Ureter (tissue), 1 donor: ENCODE results near the gene TP63. TPM values are rescaled to one million over a fixed set of nuclear protein-coding genes. Genes with fewer than 3 reads are reported as not detected.
"Not testable (repeated sequence)": the region's sequence is repeated elsewhere in the genome, so short reads cannot be mapped to it uniquely, and the experiment has no call there.

Experiments used
- DNase-seq: peaks from one replicate; pipeline ENCODE4 v3.0.0-alpha.2; 2020; ENCODE audit warnings: low spot score
- total RNA-seq: library from RNA; stranded (reverse); gene quantifications from one replicate; pipeline ENCODE4 v1.2.4, GENCODE V29; 2023
- donor health status: DM: yes; HTN: yes; CAD: no.

TP63 gene
- total RNA-seq, 1 donor from 2014 or later, result 133 TPM

- no peak for DNase-seq
Measured at GRCh38 chr3:189721873-189722665, 90.9 kb downstream of the TP63 start.

- no peak for DNase-seq
Measured at GRCh38 chr3:189724356-189724755, 93.2 kb downstream of the TP63 start.

GRCh38 chr3:189726277-189726676 is 95.1 kb downstream of the TP63 start:
- no peak for DNase-seq

GRCh38 chr3:189727158-189727557 is 96.0 kb downstream of the TP63 start:
- DNase-seq, result no peak

- no peak for DNase-seq
Measured at GRCh38 chr3:189727898-189728297, 96.7 kb downstream of the TP63 start.

GRCh38 chr3:189728915-189729314 is 97.7 kb downstream of the TP63 start:
- DNase-seq, result no peak

GRCh38 chr3:189734061-189734460 is 102.9 kb downstream of the TP63 start:
- DNase-seq, result no peak

GRCh38 chr3:189735913-189736312 is 104.7 kb downstream of the TP63 start:
- no peak for DNase-seq

GRCh38 chr3:189737071-189737470 is 105.9 kb downstream of the TP63 start:
- DNase-seq, result no peak

- DNase-seq, result no peak
Measured at GRCh38 chr3:189737619-189738018, 106.4 kb downstream of the TP63 start.

- DNase-seq, result no peak
Measured at GRCh38 chr3:189739378-189739777, 108.2 kb downstream of the TP63 start.

- no peak for DNase-seq
Measured at GRCh38 chr3:189740156-189740555, 109.0 kb downstream of the TP63 start.

GRCh38 chr3:189744235-189744634 is 113.0 kb downstream of the TP63 start:
- no peak for DNase-seq

- no peak for DNase-seq
Measured at GRCh38 chr3:189745622-189746021, 114.4 kb downstream of the TP63 start.

- no peak for DNase-seq
Measured at GRCh38 chr3:189748046-189748445, 116.9 kb downstream of the TP63 start.

- not testable (repeated sequence) for DNase-seq
Measured at GRCh38 chr3:189750972-189751371, 119.8 kb downstream of the TP63 start.

- no peak for DNase-seq
Measured at GRCh38 chr3:189754356-189754755, 123.2 kb downstream of the TP63 start.

- DNase-seq, result no peak
Measured at GRCh38 chr3:189756582-189757078, 125.4 kb downstream of the TP63 start.

- no peak for DNase-seq
Measured at GRCh38 chr3:189758186-189758585, 127.0 kb downstream of the TP63 start.

- DNase-seq, result no peak
Measured at GRCh38 chr3:189766416-189766815, 135.2 kb downstream of the TP63 start.

GRCh38 chr3:189771842-189772450 is 140.8 kb downstream of the TP63 start:
- DNase-seq, result no peak

- DNase-seq, result no peak
Measured at GRCh38 chr3:189772584-189772983, 141.4 kb downstream of the TP63 start.

- DNase-seq, result no peak
Measured at GRCh38 chr3:189773056-189773455, 141.9 kb downstream of the TP63 start.
